ENCODE measurements around the gene HYAL1.
"Not testable (repeated sequence)": the region's sequence is repeated elsewhere in the genome, so short reads cannot be mapped to it uniquely, and the experiment has no call there.

HYAL1 gene

GRCh38 chr3:50318615-50319014 lies 15.2 kb upstream of the HYAL1 start:
- DNase-seq (ENCODE audit: low read depth in 2 of 2): no peak

- DNase-seq (ENCODE audit: low read depth in 2 of 2): no peak
Measured at GRCh38 chr3:50318163-50318562, 14.8 kb upstream of the HYAL1 start.

- no peak for DNase-seq (ENCODE audit: low read depth in 2 of 2)
Measured at GRCh38 chr3:50317300-50317699, 13.9 kb upstream of the HYAL1 start.

DNA sequence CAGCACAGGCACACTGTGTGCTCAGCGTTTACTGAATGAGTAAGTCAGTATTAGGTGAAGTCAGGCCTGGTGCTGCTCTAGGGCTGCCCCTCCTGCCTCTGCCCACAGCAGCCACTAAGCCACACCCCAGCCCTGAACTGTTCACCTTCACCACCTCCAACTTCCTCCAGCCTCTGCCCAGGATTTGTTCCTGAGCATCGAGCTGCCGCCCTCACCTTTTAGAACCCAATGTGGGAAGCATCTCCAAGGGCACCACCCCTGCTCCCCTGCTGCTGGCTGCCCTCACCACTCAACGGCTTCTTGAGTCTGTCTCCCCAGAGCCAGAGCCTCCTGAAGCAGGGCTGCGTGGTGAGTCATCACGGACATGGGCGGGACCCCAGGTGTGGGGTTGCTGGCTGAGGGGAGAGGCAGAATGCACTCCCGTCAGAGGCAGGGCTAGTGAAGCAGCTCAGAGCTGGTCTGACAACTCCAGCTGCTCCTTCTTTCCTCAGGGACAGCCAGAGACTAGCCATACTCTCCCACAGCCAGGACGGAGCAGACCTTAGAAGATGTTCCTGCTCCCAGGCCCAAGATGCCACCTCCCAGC lies 13.4 kb upstream of the HYAL1 start:
- DNase-seq (ENCODE audit: low read depth in 2 of 2): peak; percentile 66 to 72

DNA sequence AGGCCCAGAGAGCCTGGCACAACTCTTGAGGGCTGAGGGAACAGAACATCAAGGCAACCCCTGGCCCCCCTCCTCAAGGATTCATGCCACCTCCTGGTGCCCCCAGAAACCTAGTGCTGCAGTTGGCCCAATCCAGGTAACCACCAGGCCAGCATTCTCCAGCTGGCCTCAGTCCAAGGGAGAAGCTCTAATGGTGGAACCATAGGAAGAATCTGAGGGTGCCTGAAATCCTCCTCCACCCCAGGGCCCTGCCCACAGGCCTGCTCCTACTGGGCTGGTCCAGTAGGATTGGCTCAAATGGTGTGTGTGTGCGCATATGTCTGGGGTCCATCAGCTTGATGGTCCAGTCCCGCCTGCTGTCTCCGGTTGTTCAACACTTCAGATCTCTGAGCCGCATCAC lies 11.4 kb upstream of the HYAL1 start:
- DNase-seq (ENCODE audit: low read depth in 2 of 2): no peak

DNA sequence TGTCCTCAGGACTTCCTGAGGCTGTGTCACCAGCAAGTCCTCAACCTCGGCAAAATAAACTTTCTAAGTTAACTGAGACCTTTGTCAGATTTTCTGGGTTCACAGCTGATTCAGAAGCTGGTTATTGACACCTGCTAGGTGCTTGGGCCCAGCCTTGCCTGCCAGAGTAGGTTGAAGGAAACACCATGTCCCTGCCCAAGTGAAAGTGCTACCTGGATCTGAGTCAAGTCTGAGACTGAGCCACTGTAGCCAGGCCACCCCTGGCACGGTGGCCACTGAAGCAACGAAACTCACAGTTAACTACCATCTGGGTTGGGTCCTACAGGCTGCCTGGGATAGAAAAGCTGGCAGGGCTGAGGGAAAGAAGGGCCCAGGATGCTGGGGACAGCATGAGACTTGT lies 11.0 kb upstream of the HYAL1 start:
- DNase-seq (ENCODE audit: low read depth in 2 of 2): no peak

DNA sequence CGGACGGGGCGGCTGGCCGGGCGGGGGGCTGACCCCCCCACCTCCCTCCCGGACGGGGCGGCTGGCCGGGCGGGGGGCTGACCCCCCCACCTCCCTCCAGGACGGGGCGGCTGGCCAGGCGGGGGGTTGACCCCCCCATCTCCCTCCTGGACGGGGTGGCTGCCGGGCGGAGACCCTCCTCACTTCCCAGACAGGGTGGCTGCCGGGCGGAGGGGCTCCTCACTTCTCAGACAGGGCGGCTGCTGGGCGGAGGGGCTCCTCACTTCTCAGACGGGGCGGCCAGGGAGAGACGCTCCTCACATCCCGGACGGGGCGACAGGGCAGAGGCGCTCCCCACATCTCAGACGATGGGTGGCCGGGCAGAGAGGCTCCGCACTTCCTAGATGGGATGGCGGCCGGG lies 8.7 kb upstream of the HYAL1 start:
- not testable (repeated sequence) for DNase-seq (ENCODE audit: low read depth in 2 of 2)

GRCh38 chr3:50304601-50305000 lies 1.2 kb upstream of the HYAL1 start:
- no peak for DNase-seq (ENCODE audit: low read depth in 2 of 2)

- DNase-seq (ENCODE audit: low read depth in 2 of 2): no peak
Measured at GRCh38 chr3:50302095-50303012, 1.0 kb downstream of the HYAL1 start.

DNA sequence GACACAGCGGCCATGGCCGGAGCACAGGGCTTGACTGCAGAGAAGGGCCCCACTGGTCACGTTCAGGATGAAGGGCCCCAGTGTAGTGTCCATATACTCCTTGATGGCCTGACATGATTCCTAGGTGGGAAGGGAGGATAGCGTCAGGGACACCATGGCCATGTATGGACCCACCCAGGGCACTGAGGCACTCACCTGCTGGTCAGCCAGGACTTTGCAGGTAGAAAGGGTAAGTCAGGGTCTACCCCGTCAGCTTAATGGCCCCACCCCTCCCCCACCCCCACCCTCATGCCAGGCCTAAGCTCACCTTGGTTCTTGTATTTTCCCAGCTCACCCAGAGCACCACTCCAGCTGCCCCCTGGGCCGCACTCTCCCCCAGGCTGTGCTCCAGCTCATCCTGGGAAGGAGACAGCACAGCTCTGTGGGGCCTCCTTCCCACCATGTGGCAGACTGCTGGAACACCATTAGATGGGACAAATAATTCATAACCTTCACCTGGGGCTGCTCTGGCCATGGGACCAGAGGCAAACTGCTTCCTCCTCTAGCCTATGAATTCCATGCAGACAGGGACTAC lies 2.6 kb downstream of the HYAL1 start:
- DNase-seq (ENCODE audit: low read depth in 2 of 2): no peak

GRCh38 chr3:50299929-50300680 lies 3.3 kb downstream of the HYAL1 start:
- no peak for DNase-seq (ENCODE audit: low read depth in 2 of 2)

DNA sequence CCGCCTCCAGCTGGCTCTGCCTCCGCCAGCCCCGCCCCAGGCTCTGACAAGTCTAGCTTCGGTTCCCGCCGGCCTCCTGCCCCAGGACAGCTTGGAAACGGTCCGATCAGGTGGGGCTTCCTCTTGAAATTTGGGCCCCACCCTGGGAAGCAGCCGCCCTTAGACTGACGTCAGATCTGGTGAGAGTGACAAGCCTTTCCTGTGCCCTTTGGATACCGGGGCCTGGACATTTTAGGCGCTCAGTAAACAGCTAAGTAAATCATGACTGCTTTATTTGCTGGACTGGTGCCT lies 3.8 kb downstream of the HYAL1 start:
- no peak for DNase-seq (ENCODE audit: low read depth in 2 of 2)

DNA sequence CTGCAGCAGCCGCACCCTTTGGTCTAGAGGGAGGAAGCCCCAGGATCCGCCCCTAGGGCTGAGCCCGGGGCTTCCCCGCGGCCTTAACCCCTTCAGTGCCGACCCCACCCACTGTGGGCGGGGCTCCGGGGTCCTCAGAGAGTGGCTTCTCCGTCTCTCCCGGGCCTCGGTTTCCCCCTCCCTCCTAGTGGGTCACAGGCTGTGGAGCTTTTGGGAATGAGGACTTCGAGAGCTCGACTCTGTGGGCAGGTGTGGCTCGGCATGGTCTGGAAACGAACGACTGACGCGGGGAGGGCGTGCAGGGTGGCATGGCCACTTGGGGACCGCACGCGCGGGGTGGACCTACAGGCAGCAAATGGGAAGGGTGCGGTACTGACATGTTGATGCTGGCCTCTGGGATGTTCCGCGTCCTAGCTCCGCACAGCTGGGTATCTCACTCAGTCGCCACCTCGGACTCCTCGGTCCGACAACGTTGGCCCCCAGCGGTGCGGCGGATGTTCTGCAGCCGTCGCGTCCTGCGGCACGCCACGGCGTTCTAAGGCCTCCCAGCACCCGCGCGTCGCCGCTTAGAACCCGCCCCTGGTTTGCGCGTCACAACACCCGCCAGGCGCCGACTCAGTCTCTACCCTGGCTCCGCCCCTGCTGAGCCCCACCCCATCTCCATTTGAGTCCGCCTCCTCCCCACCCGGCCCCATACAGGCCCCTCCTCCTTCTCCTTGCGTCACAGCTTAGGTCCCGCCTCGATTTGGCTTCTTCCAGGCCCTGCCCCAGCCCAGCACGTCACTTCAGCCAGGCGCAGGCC lies 4.3 kb downstream of the HYAL1 start, which contains the start of the genes HYAL3 and NAA80:
TSS of gene HYAL3 (minus strand) at position 570 of the 802 bp plus-strand sequence. CDS start 3,803 bp downstream, outside the sequence.
TSS of gene NAA80 (minus strand) at position 570 of the 802 bp plus-strand sequence. CDS start 1,942 bp downstream, outside the sequence.
- peak; percentile 97 to 99 for DNase-seq (ENCODE audit: low read depth in 2 of 2)

DNA sequence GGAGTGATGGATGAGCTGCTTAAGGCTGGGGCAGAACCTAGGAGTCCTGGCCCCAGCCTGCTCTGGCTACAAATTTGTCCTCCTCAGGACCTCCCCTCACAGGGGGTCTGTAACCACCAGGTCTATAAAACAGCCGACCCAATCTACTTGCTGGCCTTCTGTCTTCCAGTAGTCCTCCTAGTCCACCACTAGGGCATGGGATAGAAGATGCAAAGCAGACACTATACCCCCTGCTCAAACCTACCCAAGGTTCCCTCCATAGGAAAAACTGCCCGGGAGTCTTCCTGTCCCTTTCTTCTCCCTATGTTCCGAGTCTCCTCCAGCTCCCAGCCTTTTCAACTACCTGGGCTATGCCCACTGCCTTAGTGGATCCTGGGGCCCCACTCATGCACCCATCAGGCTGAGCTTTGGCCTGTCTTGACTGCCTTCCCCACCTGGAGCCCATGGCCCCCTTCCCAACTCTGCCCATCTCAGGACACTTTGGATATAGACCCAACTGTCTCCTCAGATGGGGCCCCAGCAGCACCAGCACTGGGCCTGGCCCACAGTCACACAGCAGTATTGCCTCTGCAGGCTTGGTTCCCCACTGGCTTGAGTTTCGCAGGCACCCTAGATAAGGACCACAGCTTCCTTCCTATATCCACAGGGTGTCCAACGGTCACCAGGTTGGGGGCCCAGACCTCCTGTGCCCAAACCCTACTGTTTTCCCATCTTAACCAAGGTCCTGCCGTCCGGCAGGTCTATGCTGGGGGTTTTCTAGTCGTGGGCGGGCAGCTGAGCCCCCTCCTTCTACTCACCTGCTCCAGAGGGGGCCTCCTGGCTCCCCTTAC lies 5.3 kb downstream of the HYAL1 start:
- DNase-seq (ENCODE audit: low read depth in 2 of 2): no peak

DNA sequence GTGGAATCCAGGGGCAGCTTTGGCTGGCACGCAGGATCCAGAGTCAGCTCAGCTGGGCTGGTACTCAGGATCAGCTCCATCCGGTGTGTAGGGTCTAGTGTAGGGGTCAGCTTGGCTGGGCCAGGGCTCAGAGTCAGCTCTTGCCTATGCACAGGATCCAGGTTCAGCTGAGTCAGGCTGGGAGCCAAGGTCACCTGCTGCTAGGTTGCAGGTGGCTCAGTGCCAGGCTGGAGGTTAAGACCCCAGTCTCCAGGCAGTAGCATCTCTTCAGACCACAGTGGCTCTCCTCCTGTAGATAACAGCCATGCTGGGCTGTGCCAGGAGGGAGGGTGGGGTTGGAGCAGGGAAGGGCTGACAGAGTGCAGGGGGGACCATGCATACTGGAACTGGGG lies 6.0 kb downstream of the HYAL1 start:
- DNase-seq (ENCODE audit: low read depth in 2 of 2): no peak

GRCh38 chr3:50296721-50297383 lies 6.5 kb downstream of the HYAL1 start:
- no peak for DNase-seq (ENCODE audit: low read depth in 2 of 2)

- DNase-seq (ENCODE audit: low read depth in 2 of 2): no peak
Measured at GRCh38 chr3:50295553-50296431, 7.6 kb downstream of the HYAL1 start.

DNA sequence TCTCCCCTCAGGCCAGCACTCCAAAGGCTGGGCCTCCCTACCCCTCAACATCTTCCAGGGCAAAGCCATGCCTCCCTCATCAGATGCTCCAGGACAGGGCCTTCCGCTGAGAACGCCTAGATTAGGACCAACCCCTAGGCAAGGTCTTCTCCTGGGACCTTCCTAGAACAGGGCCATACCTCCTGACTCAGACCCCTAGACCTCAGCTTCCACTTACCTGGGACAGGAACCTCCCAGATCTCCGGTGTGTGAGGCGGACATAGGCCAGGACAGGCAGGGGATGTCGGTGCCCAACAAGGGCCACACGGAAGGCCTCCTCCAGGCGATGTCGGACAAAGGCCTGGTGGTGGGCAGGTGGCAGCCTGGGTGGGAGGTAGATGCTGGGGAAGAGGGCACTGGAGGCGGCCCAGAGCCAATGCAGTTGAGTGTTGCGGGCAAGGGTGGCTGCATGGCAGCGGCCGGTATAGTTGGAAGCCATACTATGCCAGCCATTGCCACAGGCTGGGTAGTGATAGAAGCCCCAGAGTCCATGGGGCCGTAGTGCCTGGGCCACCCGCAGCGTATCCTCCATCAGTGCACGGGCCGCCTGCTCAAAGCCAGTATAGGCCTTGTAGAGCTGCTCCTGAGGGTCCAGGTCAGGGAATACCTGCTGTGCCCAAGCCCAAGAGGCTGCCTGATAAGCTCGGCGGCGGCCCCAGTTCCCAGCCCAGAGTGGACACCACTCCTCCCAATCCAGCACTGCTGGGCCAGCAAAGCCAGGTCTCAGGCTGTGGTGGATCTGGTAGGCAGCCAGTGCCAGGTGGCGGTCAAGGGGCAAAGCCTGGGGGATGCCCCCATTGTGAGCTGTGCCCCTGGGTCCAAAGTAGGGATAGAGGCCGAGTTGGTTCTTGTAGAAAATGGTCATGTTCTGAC lies 8.6 kb downstream of the HYAL1 start:
- no peak for DNase-seq (ENCODE audit: low read depth in 2 of 2)

Data from stimulated activated CD8-positive, alpha-beta memory T cell treated with anti-CD3 and anti-CD28 coated beads, Interleukin-7, amount 100 ng/mL, for 4 hours (primary cell).